MM.1S (cell line): ENCODE data around the gene SCAMP3.

Experiments used
- DNase-seq: peaks from one replicate; pipeline ENCODE4 v3.0.0-alpha.2; 2015
- H2AFZ ChIP-seq: fragments of 300-600 bp; sonication (generic); 2 replicates; pipeline ENCODE4 v1.6.0; 2016; ENCODE audit warnings: antibody characterized with exemption, low read length
- H3F3A ChIP-seq: fragments of 300-600 bp; sonication (generic); 2 replicates; pipeline ENCODE4 v1.6.1; 2016; ENCODE audit warnings: mild to moderate bottlenecking, antibody characterized with exemption, low read length, moderate library complexity, mixed read lengths; ENCODE audit not compliant: insufficient read depth
- H3K27ac ChIP-seq: fragments of 300-600 bp; sonication (generic); 2 replicates; pipeline ENCODE4 v1.5.1; 2016; ENCODE audit warnings: mild to moderate bottlenecking, low read length
- H3K27me3 ChIP-seq: fragments of 300-600 bp; sonication (generic); replicated peaks from 2 replicates; pipeline ENCODE4 v1.6.0; 2016; ENCODE audit warnings: low read length; ENCODE audit not compliant: insufficient read depth
- H3K36me3 ChIP-seq: fragments of 300-600 bp; sonication (generic); replicated peaks from 2 replicates; pipeline ENCODE4 v1.6.1; 2016; ENCODE audit warnings: mild to moderate bottlenecking, low read length, mixed read lengths; ENCODE audit not compliant: insufficient read depth
- H3K4me1 ChIP-seq: fragments of 300-600 bp; sonication (generic); 2 replicates; pipeline ENCODE4 v1.6.1; 2016; ENCODE audit warnings: low read length, mixed read lengths
- H3K4me2 ChIP-seq: fragments of 300-600 bp; sonication (generic); 2 replicates; pipeline ENCODE4 v1.6.0; 2016; ENCODE audit warnings: low read depth, low read length
- H3K4me3 ChIP-seq: fragments of 300-600 bp; sonication (generic); 2 replicates; pipeline ENCODE4 v1.5.1; 2016; ENCODE audit warnings: low read length, mixed read lengths
- H3K79me2 ChIP-seq: fragments of 300-600 bp; sonication (generic); 2 replicates; pipeline ENCODE4 v1.6.1; 2016; ENCODE audit warnings: mixed run types, low read length, mixed read lengths
- H3K9ac ChIP-seq: fragments of 300-600 bp; sonication (generic); 2 replicates; pipeline ENCODE4 v1.6.1; 2016; ENCODE audit warnings: low read length, mixed read lengths
- H3K9me2 ChIP-seq: fragments of 300-600 bp; sonication (generic); replicated peaks from 2 replicates; pipeline ENCODE4 v1.6.1; 2016; ENCODE audit warnings: mild to moderate bottlenecking, low read length, mixed read lengths; ENCODE audit not compliant: insufficient read depth
- H3K9me3 ChIP-seq: fragments of 300-600 bp; sonication (generic); replicated peaks from 2 replicates; pipeline ENCODE4 v1.6.1; 2016; ENCODE audit warnings: mild to moderate bottlenecking, low read length, mixed read lengths; ENCODE audit not compliant: insufficient read depth
- H4K20me1 ChIP-seq: fragments of 300-600 bp; sonication (generic); 2 replicates; pipeline ENCODE4 v1.6.1; 2016; ENCODE audit warnings: mild to moderate bottlenecking, low read length, moderate library complexity, mixed read lengths; ENCODE audit not compliant: insufficient read depth
- EZH2 ChIP-seq: fragments of 300-600 bp; sonication (generic); optimal IDR thresholded peaks from 2 replicates; pipeline ENCODE3; 2017; ENCODE audit warnings: low read depth, mild to moderate bottlenecking, antibody characterized with exemption, low read length, mixed read lengths
- EZH2phosphoT487 ChIP-seq: fragments of 300-600 bp; sonication (generic); IDR thresholded peaks from 2 replicates; pipeline ENCODE4 v1.6.1; 2018; ENCODE audit warnings: antibody characterized with exemption, low read length
- TF ChIP-seq, protein P1 (sequence below): fragments of 300-600 bp; sonication (generic); IDR thresholded peaks from 2 replicates; pipeline ENCODE4 v1.5.1; 2016; ENCODE audit warnings: antibody characterized with exemption, low read length, mixed read lengths

SCAMP3 gene

GRCh38 chr1:155287987-155288543 is 25.9 kb upstream of the SCAMP3 start:
- TF ChIP-seq EZH2phosphoT487 (no peak), EZH2 (no peak)
- TF ChIP-seq, protein P1, sequence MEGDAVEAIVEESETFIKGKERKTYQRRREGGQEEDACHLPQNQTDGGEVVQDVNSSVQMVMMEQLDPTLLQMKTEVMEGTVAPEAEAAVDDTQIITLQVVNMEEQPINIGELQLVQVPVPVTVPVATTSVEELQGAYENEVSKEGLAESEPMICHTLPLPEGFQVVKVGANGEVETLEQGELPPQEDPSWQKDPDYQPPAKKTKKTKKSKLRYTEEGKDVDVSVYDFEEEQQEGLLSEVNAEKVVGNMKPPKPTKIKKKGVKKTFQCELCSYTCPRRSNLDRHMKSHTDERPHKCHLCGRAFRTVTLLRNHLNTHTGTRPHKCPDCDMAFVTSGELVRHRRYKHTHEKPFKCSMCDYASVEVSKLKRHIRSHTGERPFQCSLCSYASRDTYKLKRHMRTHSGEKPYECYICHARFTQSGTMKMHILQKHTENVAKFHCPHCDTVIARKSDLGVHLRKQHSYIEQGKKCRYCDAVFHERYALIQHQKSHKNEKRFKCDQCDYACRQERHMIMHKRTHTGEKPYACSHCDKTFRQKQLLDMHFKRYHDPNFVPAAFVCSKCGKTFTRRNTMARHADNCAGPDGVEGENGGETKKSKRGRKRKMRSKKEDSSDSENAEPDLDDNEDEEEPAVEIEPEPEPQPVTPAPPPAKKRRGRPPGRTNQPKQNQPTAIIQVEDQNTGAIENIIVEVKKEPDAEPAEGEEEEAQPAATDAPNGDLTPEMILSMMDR, result no peak
- DNase-seq, result no peak
- H3K27ac ChIP-seq, result no peak overlapping the region

DNA sequence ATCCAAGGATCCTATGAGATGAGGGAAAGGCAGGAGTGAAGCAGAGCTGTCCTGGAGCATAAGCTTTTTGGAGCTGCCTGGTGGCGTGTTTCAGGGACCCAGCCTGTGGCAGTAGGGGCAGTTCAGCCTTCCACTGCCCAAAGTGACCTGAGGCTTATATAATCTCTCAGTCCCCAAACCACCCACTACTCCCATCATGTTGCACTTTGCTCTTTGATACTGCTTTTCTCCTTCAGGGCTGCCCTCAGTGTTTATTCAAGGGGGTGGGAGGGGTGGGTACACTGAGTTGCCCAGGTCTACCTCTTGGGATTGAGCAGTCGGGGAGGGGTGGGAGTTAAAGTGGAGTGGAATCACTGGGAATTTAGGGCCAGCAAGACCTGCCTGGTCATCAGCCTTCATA is 24.4 kb upstream of the SCAMP3 start:
- Histone ChIP-seq H3K4me3 (no peak overlapping the region), H3K79me2 (no peaks in the 10 kb centered on the region), H3K27ac (no peak overlapping the region)

More at GRCh38 chr1:155287987-155288543, 25.9 kb upstream of the SCAMP3 start:
- no peaks in the 10 kb centered on the region for H3K9me2 ChIP-seq
- H3K4me3 ChIP-seq, result no peak overlapping the region
- H2AFZ ChIP-seq, result no peak overlapping the region
- no peak overlapping the region for H3K4me2 ChIP-seq
- H3K79me2 ChIP-seq, result no peaks in the 10 kb centered on the region
- H4K20me1 ChIP-seq, result no peaks in the 10 kb centered on the region
- H3K9ac ChIP-seq, result no peak overlapping the region
- no peaks in the 10 kb centered on the region for H3K27me3 ChIP-seq
- H3K36me3 ChIP-seq, result no peaks in the 10 kb centered on the region
- no peaks in the 10 kb centered on the region for H3F3A ChIP-seq
- H3K9me3 ChIP-seq, result no peaks in the 10 kb centered on the region
- H3K4me1 ChIP-seq, result no peaks in the 10 kb centered on the region

DNA sequence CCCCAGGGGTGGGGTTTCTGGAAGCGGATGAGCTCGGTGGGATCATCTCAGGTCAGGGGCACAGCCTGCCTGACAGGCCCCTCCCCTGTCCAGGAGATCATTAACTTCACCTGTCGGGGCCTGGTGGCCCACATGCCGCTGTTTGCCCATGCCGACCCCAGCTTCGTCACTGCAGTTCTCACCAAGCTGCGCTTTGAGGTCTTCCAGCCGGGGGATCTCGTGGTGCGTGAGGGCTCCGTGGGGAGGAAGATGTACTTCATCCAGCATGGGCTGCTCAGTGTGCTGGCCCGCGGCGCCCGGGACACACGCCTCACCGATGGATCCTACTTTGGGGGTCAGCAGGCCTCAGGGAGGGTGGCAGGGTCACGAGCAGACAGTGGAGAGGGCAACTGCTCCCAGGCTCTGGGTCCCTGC is 23.5 kb upstream of the SCAMP3 start:
- H3K9ac ChIP-seq, result no peak overlapping the region
- no peak overlapping the region for H2AFZ ChIP-seq
- no peak for DNase-seq
- no peak overlapping the region for H3K27ac ChIP-seq
- no peak overlapping the region for H3K4me2 ChIP-seq
- H3F3A ChIP-seq, result no peaks in the 10 kb centered on the region
- H3K27me3 ChIP-seq, result no peaks in the 10 kb centered on the region
- H3K9me3 ChIP-seq, result no peaks in the 10 kb centered on the region
- no peaks in the 10 kb centered on the region for H3K4me1 ChIP-seq
- no peaks in the 10 kb centered on the region for H3K36me3 ChIP-seq
- H3K4me3 ChIP-seq, result no peak overlapping the region
- TF ChIP-seq EZH2phosphoT487 (no peak), EZH2 (no peak)
- TF ChIP-seq, protein P1, result no peak
- no peaks in the 10 kb centered on the region for H3K9me2 ChIP-seq
- H3K79me2 ChIP-seq, result no peaks in the 10 kb centered on the region
- no peaks in the 10 kb centered on the region for H4K20me1 ChIP-seq

More for the DNA sequence above, 24.4 kb upstream of the SCAMP3 start:
- Histone ChIP-seq H3K9me2 (no peaks in the 10 kb centered on the region), H3K9ac (no peak overlapping the region), H4K20me1 (no peaks in the 10 kb centered on the region), H3K36me3 (no peaks in the 10 kb centered on the region), H3K27me3 (no peaks in the 10 kb centered on the region), H3K9me3 (no peaks in the 10 kb centered on the region), H3K4me2 (no peak overlapping the region), H3F3A (no peaks in the 10 kb centered on the region), H2AFZ (no peak overlapping the region), H3K4me1 (no peaks in the 10 kb centered on the region)
- no peak for DNase-seq
- TF ChIP-seq, protein P1, result no peak
- TF ChIP-seq EZH2 (no peak), EZH2phosphoT487 (no peak)
